Muscle layer of duodenum (tissue), 2 donors: ENCODE measurements around the gene CFAP97D2.
A peak's percentile ranks its signal among the peaks of the same experiment; 100 is the strongest.
"Not testable (repeated sequence)": the region's sequence is repeated elsewhere in the genome, so short reads cannot be mapped to it uniquely, and the experiment has no call there.

Experiments used
- H3K27ac ChIP-seq: one replicate; pipeline ENCODE4 v1.7.0; 2013; ENCODE audit warnings: mild to moderate bottlenecking, low read length
- H3K27me3 ChIP-seq: one replicate; pipeline ENCODE4 v1.7.0; 2013; ENCODE audit warnings: low read depth, mild to moderate bottlenecking, control low read depth, low read length
- H3K36me3 ChIP-seq, 2 donors: one replicate each; pipeline ENCODE4 v1.7.0; 2013; ENCODE audit warnings: low read length in 2 of 2, control low read depth in 1 of 2, mild to moderate bottlenecking in 1 of 2; ENCODE audit not compliant: insufficient read depth in 2 of 2, control insufficient read depth in 1 of 2
- H3K4me1 ChIP-seq, 2 donors: one replicate each; pipeline ENCODE4 v1.7.0; 2013; ENCODE audit warnings: low read length in 2 of 2, mild to moderate bottlenecking in 2 of 2, control low read depth in 1 of 2, moderate library complexity in 1 of 2; ENCODE audit not compliant: insufficient read depth in 2 of 2, control insufficient read depth in 1 of 2
- H3K4me3 ChIP-seq, 2 donors: one replicate each; pipeline ENCODE4 v1.7.0; 2013; ENCODE audit warnings: low read length in 2 of 2, low read depth in 1 of 2, mild to moderate bottlenecking in 1 of 2
- H3K9me3 ChIP-seq, 2 donors: one replicate each; pipeline ENCODE4 v1.7.0; 2013; ENCODE audit warnings: low read length in 2 of 2, control low read depth in 1 of 2, mild to moderate bottlenecking in 1 of 2; ENCODE audit not compliant: control insufficient read depth in 1 of 2
- donor health status: healthy.

CFAP97D2 gene

DNA sequence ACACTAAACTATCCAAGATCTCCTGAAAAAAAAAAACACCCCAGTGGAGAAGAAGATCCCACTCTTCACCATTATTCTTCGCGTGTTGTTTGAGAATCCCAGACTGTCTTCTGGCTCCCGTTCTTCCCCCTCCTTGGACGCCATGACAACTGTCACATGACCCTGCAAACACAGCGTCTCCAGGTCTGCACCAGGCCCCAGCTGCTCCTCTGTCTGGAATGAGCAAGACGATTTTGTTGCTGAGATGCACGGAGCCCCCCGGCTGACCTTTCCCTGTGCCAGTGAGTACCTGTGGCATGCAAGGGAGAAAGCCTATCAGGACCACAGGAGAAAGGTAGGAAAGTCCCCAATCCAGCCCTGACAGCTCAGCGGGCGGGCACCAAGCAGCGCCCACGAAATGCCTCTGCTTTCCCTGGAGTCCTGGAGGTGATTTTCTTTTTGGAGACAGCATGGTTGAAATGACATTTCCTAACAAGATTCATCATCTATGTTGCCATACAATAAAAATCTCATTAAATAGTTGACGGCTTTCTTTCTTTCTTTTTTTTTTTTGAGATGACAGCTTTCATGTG, at the start of gene CFAP97D2:
TSS of gene CFAP97D2 (plus strand) at position 171 of the 572 bp plus-strand sequence. CDS start at position 245, 74 bp downstream.
- Histone ChIP-seq H3K36me3 (no peaks in the 10 kb centered on the region), H3K4me3 (no peak within 1 kb of the TSS), H3K27ac (no peak within 1 kb of the TSS), H3K4me1 (peaks cover 0 to 7% of the 10 kb centered on the region in 2 donors), H3K9me3 (peaks cover 0 to 2% of the 10 kb centered on the region in 2 donors), H3K27me3 (no peaks in the 10 kb centered on the region)

DNA sequence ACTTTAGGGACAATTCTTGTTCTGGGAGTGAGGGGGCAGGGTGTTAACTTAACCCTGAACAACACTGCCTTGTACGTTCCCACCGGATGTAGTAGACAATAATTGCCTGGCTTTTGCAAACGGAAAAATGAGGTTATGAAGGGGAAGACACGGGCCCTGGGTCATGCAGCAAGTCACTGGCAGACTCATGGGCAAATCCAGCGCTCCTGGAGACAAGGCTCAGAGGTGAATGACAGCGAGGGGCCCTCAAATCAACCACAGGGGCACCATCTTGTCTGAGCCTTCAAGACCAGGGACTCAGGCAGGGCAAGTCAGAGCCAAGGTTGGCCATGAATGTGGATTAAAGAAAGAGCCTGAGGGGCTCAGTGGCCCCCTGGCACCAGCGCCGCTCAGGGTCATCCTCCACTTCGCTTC, 49.4 kb upstream of the CFAP97D2 start:
- Histone ChIP-seq H3K27ac (peak overlapping the region; percentile 86), H3K4me1 (peaks cover 0 to 39% of the 10 kb centered on the region in 2 donors), H3K4me3 (no peak overlapping the region), H3K36me3 (no peaks in the 10 kb centered on the region), H3K9me3 (no peaks in the 10 kb centered on the region), H3K27me3 (no peaks in the 10 kb centered on the region)

DNA sequence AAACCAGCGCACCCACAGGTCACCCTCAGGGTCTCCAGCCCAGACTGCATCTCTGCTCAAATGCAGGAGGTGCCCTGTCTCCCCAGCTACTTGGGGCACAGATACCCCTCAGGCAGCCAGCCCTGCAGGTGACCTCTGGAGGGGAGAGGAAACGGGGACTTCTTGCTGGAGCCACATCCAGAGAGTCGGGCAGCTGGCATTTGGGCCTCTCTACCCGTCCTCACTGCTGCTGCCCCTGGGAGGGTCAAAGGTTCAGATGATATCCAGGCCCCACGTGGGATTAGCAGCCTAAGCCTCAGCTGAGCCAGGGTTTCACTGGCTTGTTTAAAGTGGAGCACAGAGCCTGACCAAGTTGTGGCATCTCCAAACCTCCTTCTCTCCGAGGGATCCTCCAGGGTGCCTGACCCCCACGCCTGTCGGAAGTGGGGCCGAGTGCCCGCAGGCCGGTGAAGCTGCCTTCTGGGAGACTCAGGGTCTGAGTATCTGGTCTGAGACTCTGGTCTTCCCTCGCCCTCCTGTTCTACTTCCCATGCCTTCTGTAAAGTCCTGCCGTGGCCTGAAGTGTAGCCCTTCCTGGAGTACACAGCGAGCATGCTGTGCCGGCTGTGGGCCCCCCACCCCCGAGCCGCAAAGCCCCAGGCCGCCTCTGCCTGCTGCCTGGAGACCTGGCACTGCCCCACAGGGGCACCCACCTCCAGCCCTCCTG, 48.8 kb upstream of the CFAP97D2 start:
- Histone ChIP-seq H3K27me3 (no peaks in the 10 kb centered on the region), H3K27ac (peak overlapping the region; percentile 86), H3K4me3 (peak overlapping the region; percentile 75 to 98), H3K36me3 (no peaks in the 10 kb centered on the region), H3K4me1 (peaks cover 0 to 39% of the 10 kb centered on the region in 2 donors), H3K9me3 (no peaks in the 10 kb centered on the region)

DNA sequence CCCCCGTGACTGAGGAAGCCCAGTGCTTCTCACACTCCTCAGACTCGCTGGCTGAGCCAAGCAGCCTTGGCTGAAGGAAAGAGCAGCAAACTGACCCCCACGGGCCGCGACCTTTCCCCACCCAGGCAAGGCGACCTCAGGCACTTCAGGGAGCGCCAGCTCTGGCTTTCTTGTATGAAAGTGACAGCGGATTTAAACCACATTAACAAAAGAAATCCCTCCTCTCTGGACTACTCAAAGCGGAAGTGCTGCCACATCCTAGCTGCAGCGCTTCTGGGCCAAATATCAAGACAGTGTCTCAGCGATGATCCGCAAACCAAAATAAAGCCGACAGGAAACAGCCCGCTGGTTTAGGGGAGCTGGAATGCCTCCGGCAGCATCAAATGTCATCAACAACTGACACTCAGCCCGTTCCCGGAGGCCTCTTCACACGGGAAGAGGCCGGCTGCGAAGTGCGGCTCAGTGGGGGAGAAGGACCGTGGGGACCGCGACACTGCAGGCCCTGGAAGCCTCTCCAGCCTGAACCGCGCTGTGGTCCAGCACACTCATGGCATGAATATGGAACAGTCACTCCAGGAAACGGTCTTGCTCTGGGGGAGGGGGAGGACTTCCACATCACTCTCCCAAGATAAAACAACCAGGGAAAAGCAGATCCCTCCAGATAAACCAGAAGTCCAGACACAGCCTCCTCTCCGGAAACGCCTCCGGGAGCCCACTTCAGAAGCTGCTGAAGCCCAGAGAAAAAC, 48.0 kb upstream of the CFAP97D2 start:
- Histone ChIP-seq H3K4me3 (peak overlapping the region; percentile 75 to 98), H3K9me3 (no peaks in the 10 kb centered on the region), H3K36me3 (no peaks in the 10 kb centered on the region), H3K4me1 (peaks cover 0 to 39% of the 10 kb centered on the region in 2 donors), H3K27me3 (no peaks in the 10 kb centered on the region), H3K27ac (peak overlapping the region; percentile 86)

DNA sequence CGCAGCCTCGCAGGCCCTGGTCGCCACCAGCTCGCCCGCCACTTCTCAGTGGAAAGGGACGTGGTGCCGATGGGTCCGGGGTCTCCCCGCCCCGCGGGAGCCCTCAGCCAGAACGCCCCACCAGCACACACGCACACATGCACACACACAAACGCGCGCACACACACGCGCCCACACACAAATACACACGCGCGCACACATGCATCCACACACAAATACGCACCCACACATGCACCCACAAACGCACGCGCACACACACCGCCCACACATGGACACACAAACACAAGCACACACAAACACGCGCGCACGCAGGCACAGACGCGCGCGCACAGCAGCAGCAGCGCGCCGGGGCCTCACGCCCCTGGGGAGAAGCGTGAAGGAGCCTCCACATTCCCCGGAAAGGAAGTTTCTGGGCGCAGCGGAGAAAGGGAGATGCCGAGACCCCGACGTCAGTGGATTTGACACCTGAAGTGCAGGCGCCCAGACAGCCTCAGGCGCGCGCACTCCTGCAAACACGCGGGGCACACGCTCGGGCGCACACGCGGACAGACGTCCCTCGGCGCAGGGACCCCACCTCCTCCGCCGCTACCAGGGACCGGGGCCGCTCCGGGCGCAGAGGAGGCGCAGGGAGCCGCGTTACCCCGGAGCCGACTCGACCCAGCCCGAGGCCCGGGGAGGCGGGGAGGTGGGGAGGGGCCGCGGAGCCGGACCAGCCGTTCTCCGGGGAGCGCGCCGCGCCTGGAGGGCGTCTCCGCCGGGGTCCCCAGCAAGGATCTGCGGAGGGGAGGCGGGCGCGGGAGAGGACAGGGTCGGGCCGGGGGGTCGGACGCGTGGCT, 47.3 kb upstream of the CFAP97D2 start:
- H3K27me3 ChIP-seq = no peaks in the 10 kb centered on the region
- H3K27ac ChIP-seq = peak overlapping the region; percentile 86
- H3K4me3 ChIP-seq = peak overlapping the region; percentile 75 to 98
- H3K4me1 ChIP-seq = peaks cover 0 to 36% of the 10 kb centered on the region in 2 donors
- no peaks in the 10 kb centered on the region for H3K36me3 ChIP-seq
- no peaks in the 10 kb centered on the region for H3K9me3 ChIP-seq

DNA sequence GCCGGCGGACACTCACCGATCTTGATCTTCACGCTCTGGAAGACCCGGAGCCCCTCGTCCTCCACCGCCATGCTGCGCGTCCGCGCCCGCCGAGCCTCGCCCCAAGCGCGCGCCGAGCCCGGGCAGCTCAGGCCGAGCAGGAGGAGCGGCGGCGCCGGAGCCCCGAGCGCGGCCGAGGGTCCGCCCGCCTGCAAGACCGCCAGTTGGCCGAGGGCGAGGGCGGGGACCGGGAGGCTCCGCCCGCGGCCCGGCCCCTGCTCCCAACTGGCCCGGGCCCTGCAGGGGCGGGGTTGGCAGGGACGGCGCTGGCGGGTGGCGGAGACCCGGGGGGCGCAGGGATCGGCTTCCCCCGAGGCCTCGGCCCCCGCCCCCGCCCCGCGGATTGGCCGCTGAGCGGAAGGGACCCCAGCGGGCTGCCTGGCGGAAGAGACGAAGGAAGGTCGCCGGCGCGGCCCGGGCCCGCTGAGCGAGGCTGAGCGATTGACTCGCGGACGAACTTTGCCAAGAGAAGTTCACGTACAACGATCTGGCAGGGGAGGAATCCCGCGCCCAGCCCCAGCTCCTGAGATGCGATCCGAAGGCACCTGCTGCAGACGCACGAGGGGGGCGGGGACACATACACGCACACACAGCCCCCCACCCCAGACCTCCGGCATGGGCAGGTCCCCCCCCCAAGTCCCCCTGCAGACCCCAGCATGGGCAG, 46.5 kb upstream of the CFAP97D2 start, which contains the start of gene RASA3:
TSS of gene RASA3 (minus strand) at position 205 of the 703 bp plus-strand sequence. CDS start at position 71, 134 bp downstream.
- Histone ChIP-seq H3K36me3 (no peaks in the 10 kb centered on the region), H3K27me3 (no peaks in the 10 kb centered on the region), H3K4me3 (peak within 1 kb of the TSS; percentile 75 to 98), H3K27ac (peak within 1 kb of the TSS; percentile 86), H3K9me3 (no peaks in the 10 kb centered on the region), H3K4me1 (peaks cover 0 to 28% of the 10 kb centered on the region in 2 donors)

DNA sequence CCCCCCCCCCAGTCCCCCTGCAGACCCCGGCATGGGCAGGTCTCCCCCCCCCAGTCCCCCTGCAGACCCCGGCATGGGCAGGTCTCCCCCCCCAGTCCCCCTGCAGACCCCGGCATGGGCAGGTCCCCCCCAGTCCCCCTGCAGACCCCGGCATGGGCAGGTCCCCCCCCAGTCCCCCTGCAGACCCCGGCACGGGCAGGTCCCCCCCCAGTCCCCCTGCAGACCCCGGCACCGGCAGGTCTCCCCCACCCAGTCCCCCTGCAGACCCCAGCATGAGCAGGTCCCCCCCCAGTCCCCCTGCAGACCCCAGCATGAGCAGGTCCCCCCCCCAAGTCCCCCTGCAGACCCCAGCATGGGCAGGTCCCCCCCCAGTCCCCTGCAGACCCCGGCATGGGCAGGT, 45.9 kb upstream of the CFAP97D2 start:
- H3K4me1 ChIP-seq = peaks cover 0 to 23% of the 10 kb centered on the region in 2 donors
- H3K27ac ChIP-seq, H3K4me3 ChIP-seq, H3K27me3 ChIP-seq, H3K36me3 ChIP-seq, H3K9me3 ChIP-seq: not testable (repeated sequence)

DNA sequence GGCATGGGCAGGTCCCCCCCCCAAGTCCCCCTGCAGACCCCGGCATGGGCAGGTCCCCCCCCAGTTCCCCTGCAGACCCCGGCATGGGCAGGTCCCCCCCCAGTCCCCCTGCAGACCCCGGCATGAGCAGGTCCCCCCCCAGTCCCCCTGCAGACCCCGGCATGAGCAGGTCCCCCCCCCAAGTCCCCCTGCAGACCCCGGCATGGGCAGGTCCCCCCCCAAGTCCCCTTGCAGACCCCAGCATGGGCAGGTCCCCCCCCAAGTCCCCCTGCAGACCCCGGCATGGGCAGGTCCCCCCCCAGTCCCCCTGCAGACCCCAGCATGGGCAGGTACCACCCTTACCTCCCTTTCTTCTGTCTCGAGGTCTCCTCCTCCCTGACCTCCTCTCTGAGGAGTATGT, 45.5 kb upstream of the CFAP97D2 start:
- H3K27ac ChIP-seq, H3K9me3 ChIP-seq, H3K4me3 ChIP-seq, H3K27me3 ChIP-seq, H3K36me3 ChIP-seq: not testable (repeated sequence)
- peaks cover 0 to 18% of the 10 kb centered on the region in 2 donors for H3K4me1 ChIP-seq

DNA sequence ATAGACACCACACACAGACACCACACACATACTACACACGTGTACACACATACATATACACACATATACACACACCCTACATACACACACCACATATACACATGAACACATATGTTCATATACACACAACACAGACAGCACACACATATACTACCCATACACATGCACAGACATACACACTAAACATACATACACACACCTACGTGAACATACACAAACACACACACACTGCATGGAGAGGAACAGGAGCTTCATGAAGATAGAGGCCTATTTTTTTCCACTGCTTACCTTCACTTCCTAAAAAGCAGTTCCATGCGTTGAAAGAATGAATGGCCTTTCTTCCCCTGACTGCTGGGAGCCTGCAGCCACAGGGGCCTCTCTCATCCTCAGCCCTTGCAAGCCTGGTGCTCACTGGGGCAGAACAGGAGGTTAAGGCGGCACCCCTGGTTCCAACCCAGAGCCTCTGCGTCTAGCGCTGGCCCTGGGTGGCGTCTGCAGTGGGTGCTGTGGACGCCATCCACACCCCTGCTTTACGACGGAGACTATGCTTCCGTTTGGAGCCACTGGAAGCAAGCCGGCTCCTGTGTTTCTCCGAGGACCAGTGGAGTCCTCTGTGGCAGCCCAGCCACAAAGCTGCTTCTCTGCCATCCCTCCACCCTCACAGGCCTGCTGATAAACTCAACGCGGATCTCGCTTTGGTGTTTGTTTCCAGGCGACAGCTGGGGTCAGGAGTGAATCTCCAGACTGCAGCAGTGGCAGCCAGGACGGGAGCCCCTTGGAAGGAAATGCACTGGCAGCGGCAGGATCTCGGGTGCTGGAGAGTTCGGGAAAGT, 44.7 kb upstream of the CFAP97D2 start:
- no peak overlapping the region for H3K4me3 ChIP-seq
- H3K27ac ChIP-seq = no peak overlapping the region
- peaks cover 0 to 14% of the 10 kb centered on the region in 2 donors for H3K4me1 ChIP-seq
- no peaks in the 10 kb centered on the region for H3K27me3 ChIP-seq
- H3K9me3 ChIP-seq = no peaks in the 10 kb centered on the region
- no peaks in the 10 kb centered on the region for H3K36me3 ChIP-seq
